MCF 10A (cell line): ENCODE data around the gene ECPAS. TPM values are rescaled to one million over a fixed set of nuclear protein-coding genes. Genes with fewer than 3 reads are reported as not detected.
"Not testable (repeated sequence)": the region's sequence is repeated elsewhere in the genome, so short reads cannot be mapped to it uniquely, and the experiment has no call there.

ENCODE experiments used
- BruUV-seq: library from RNA; stranded (reverse); fragments of 400-500 nt; replicated peaks from 2 replicates; lab custom pipeline; 2021; lab: Mats Ljungman, UMichigan
- CTCF ChIA-PET: fragments of 300-600 bp; sonication (Branson Sonifier 250); formaldehyde crosslinking; extraction: SDS; loops from one replicate; lab custom pipeline; 2021; ENCODE audit warnings: antibody characterized with exemption, inconsistent platforms; lab: Yijun Ruan, JAX
- POLR2A ChIA-PET: fragments of 300-600, 350-650 bp; sonication (Branson Sonifier 250); formaldehyde crosslinking; extraction: SDS; loops from one replicate; lab custom pipeline; 2020; ENCODE audit warnings: antibody characterized with exemption, inconsistent platforms; lab: Yijun Ruan, JAX
- DNase-seq: peaks from one replicate; pipeline ENCODE4 v3.0.0-alpha.2; 2018; ENCODE audit not compliant: unreplicated experiment
- H3K27ac Mint-ChIP-seq: one replicate; pipeline ENCODE4 v1.8.0; 2022; ENCODE audit warnings: mild to moderate bottlenecking, low read depth, mixed read lengths; ENCODE audit not compliant: unreplicated experiment
- H3K27me3 Mint-ChIP-seq: one replicate; pipeline ENCODE4 v1.8.0; 2022; ENCODE audit warnings: mixed read lengths; ENCODE audit not compliant: insufficient read depth, unreplicated experiment
- H3K36me3 Mint-ChIP-seq: one replicate; pipeline ENCODE4 v1.8.0; 2022; ENCODE audit warnings: mild to moderate bottlenecking, moderate library complexity, mixed read lengths; ENCODE audit not compliant: insufficient read depth, unreplicated experiment
- H3K4me1 Mint-ChIP-seq: one replicate; pipeline ENCODE4 v1.8.0; 2022; ENCODE audit warnings: mixed read lengths; ENCODE audit not compliant: insufficient read depth, unreplicated experiment
- H3K4me3 Mint-ChIP-seq: one replicate; pipeline ENCODE4 v1.8.0; 2022; ENCODE audit warnings: mild to moderate bottlenecking, moderate library complexity, mixed read lengths; ENCODE audit not compliant: unreplicated experiment
- H3K9me3 Mint-ChIP-seq: one replicate; pipeline ENCODE4 v1.8.0; 2022; ENCODE audit warnings: mixed read lengths; ENCODE audit not compliant: unreplicated experiment
- intact Hi-C: fragments of 100-400 bp; cut with micrococcal nuclease; formaldehyde crosslinking; loops from 2 replicates; pipeline ENCODE4 v1.14.1; 2022
- total RNA-seq: library from RNA; stranded (reverse); gene quantifications from 2 replicates; pipeline ENCODE4 v1.2.3, GENCODE V29; 2022
- TF ChIP-seq, protein P1 (sequence below): fragments of 200-600 bp; IDR thresholded peaks from one replicate; pipeline ENCODE4 v1.8.0; 2022; ENCODE audit warnings: antibody characterized with exemption, mild to moderate bottlenecking; ENCODE audit not compliant: unreplicated experiment

Gene ECPAS
- total RNA-seq, 1 experiment from 2014 or later = 152 TPM

DNA sequence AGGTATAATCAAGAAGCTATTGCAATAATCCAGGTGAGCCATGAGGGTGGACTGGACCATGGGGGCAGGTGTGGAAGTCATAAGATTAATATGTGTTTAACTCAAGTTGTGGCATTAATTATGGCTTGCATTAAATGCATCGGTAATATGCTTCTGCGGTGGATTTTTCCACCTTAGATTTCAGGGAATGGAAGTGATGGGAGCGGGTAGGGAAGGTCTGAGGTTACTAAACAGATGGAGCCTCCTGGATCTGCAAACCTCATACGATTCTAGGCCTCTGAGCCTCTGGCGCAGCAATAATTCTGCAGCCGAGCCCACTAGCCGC lies 40.5 kb upstream of the ECPAS start:
- BruUV-seq = no TSS peak
- Mint-ChIP-seq H3K4me3 (peak overlapping the region; percentile 82), H3K36me3 (peaks cover 5% of the 10 kb centered on the region), H3K4me1 (peaks cover 15% of the 10 kb centered on the region), H3K27me3 (no peaks in the 10 kb centered on the region), H3K27ac (no peak overlapping the region), H3K9me3 (peaks cover 14% of the 10 kb centered on the region)
- no peak for DNase-seq
- intact Hi-C loops = no loop called here
- TF ChIP-seq, protein P1, sequence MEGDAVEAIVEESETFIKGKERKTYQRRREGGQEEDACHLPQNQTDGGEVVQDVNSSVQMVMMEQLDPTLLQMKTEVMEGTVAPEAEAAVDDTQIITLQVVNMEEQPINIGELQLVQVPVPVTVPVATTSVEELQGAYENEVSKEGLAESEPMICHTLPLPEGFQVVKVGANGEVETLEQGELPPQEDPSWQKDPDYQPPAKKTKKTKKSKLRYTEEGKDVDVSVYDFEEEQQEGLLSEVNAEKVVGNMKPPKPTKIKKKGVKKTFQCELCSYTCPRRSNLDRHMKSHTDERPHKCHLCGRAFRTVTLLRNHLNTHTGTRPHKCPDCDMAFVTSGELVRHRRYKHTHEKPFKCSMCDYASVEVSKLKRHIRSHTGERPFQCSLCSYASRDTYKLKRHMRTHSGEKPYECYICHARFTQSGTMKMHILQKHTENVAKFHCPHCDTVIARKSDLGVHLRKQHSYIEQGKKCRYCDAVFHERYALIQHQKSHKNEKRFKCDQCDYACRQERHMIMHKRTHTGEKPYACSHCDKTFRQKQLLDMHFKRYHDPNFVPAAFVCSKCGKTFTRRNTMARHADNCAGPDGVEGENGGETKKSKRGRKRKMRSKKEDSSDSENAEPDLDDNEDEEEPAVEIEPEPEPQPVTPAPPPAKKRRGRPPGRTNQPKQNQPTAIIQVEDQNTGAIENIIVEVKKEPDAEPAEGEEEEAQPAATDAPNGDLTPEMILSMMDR = no peak
- ChIA-PET CTCF (no interaction called here), POLR2A (interaction anchor here (0.7 to 3.3 kb wide), 12 partner anchors 9 to 107 kb away, joined by 3 to 31 read pairs (median 4); partner anchors contain the start of genes DNAJC25 and ECPAS)

DNA sequence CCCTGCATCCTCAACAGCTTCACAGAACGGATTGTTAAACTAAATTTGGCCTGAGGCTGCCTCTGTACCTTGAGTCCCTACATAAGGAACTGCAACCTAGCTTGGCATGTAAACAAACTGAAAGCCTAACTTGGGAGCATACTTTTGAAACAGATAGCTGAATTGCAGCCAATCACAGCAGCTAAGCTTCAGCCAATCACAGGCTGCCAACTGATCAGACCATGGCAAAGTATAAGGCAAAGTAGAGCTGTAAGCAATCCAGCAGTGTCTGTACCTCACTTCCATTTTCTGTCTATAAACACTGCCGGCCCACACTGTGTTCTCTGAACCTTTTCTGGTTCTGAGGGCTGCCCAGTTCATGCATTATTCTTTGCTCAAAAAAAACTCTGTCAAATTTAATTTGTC lies 31.9 kb upstream of the ECPAS start:
- Mint-ChIP-seq H3K4me1 (no peaks in the 10 kb centered on the region), H3K27ac (no peak overlapping the region), H3K9me3 (peaks cover 5% of the 10 kb centered on the region), H3K4me3 (no peak overlapping the region), H3K27me3 (no peaks in the 10 kb centered on the region), H3K36me3 (no peaks in the 10 kb centered on the region)
- POLR2A ChIA-PET = interaction anchor here (0.7 to 1.6 kb wide), 2 partner anchors 9 to 32 kb away, joined by 3 to 13 read pairs; partner anchors contain the start of genes ECPAS and ZNF483
- CTCF ChIA-PET = interaction anchor here (0.6 kb wide), 1 partner anchor 1303 kb away, joined by 3 read pairs; no protein-coding TSS in a partner anchor
- TF ChIP-seq, protein P1 = no peak
- DNase-seq = peak; percentile 25
- BruUV-seq = no TSS peak
- intact Hi-C loops = no loop called here

DNA sequence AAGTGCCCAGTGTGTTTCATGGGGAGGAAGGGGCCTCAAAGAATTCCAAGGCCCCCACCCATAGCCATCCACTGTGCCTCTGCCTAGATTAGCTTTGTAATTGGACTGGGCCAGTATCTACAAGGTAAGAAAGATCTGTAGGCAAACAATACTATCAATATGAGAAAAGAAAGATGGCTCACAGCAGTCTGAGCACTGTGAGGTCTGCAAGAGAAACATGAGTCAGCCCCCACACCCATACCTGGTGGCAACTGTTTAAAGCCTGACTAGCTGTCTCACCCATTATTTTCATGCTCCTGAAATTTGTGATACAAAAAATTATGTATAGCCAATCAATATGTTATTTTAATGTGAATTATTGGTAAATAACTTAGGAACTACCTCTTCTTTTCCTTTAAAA lies 30.8 kb upstream of the ECPAS start:
- Mint-ChIP-seq H3K4me3 (no peak overlapping the region), H3K27me3 (no peaks in the 10 kb centered on the region), H3K36me3 (no peaks in the 10 kb centered on the region), H3K4me1 (no peaks in the 10 kb centered on the region), H3K9me3 (peaks cover 5% of the 10 kb centered on the region), H3K27ac (no peak overlapping the region)
- TF ChIP-seq, protein P1 = no peak
- POLR2A ChIA-PET = interaction anchor here (0.7 to 2.2 kb wide), 3 partner anchors 10 to 292 kb away, joined by 3 to 6 read pairs (median 3); partner anchors contain the start of gene ZNF483
- CTCF ChIA-PET = no interaction called here
- DNase-seq = no peak
- intact Hi-C loops = no loop called here
- BruUV-seq = no TSS peak

DNA sequence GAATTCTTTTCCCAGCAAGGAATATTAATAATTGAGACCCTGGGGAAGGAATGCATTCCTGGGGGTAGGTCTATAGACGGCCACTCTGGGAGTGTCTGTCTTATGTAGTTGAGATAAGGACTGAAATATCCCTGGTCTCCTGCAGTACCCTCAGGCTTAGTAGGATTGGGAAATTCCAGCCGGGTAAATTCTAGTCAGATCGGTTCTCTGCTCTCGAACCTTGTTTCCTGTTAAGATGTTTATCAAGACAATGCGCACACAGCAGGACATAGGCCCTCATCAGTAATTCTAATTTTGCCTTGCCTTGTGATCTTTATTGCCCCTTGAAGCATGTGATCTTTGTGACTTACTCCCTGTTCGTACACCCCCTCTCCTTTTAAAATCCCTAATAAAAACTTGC lies 27.4 kb upstream of the ECPAS start:
- POLR2A ChIA-PET, H3K9me3 Mint-ChIP-seq, H3K4me1 Mint-ChIP-seq, H3K4me3 Mint-ChIP-seq, H3K36me3 Mint-ChIP-seq, DNase-seq, H3K27ac Mint-ChIP-seq, H3K27me3 Mint-ChIP-seq, CTCF ChIA-PET, intact Hi-C loops, BruUV-seq: not testable (repeated sequence)
